GM12892 (cell line): ENCODE measurements around the gene EBLN2.

Experiments
- POLR2A ChIP-seq: IDR thresholded peaks from 2 replicates; pipeline ENCODE4 v1.6.1; 2011; ENCODE audit warnings: low read depth, low read length, control low read depth
- POLR2AphosphoS5 ChIP-seq: IDR thresholded peaks from 2 replicates; pipeline ENCODE4 v1.6.1; 2011; ENCODE audit warnings: low read depth, low read length, control low read depth
- TAF1 ChIP-seq: IDR thresholded peaks from 2 replicates; pipeline ENCODE4 v1.6.1; 2011; ENCODE audit warnings: low read depth, mild to moderate bottlenecking, control low read depth, low read length, borderline replicate concordance

DNA sequence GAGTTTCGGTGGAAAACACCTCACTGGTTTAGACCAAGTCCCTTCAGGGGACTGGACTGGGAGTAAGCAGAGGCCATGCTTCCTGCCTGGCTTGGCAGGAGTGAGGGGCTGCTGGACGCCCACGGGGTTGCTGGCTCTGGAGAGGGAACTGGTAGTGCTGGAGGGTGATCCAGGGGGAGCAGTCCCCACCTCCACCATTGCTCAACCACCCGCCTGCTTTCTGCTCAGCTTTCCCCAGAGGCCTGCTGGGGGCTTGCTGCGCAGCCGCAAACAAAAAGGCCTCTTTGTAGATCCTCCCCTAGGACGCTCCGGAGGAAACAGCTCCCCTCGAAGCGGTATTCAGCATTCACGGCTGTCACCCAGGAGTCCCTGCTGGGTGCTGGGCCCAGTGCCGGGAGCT lies 33.5 kb downstream of the EBLN2 start:
- TF ChIP-seq POLR2A (no peak), POLR2AphosphoS5 (no peak), TAF1 (no peak)
